H9 (cell line): ENCODE data around the gene FHIT. TPM values are rescaled to one million over a fixed set of nuclear protein-coding genes. Genes with fewer than 3 reads are reported as not detected.
"Not testable (repeated sequence)": the region's sequence is repeated elsewhere in the genome, so short reads cannot be mapped to it uniquely, and the experiment has no call there.

Experiments
- DNase-seq: peaks from one replicate; pipeline ENCODE4 v3.0.0-alpha.2; 2017
- H2AFZ ChIP-seq: one replicate; pipeline ENCODE4 v1.6.1; 2013; ENCODE audit warnings: mild to moderate bottlenecking, low read length, control low read depth, moderate library complexity
- H2AK5ac ChIP-seq: 2 replicates; pipeline ENCODE4 v1.6.1; 2013; ENCODE audit warnings: low read length, control low read depth, mixed read lengths; ENCODE audit not compliant: insufficient read length
- H2BK120ac ChIP-seq: one replicate; pipeline ENCODE4 v1.6.1; 2013; ENCODE audit warnings: low read depth, mild to moderate bottlenecking, low read length, control low read depth, inconsistent platforms; ENCODE audit not compliant: poor library complexity, severe bottlenecking
- H2BK12ac ChIP-seq: 2 replicates; pipeline ENCODE4 v1.6.1; 2013; ENCODE audit warnings: low read length, control low read depth, mixed read lengths, low read depth; ENCODE audit not compliant: insufficient read length
- H2BK15ac ChIP-seq: 2 replicates; pipeline ENCODE4 v1.6.1; 2013; ENCODE audit warnings: low read depth, low read length, control low read depth
- H2BK20ac ChIP-seq: one replicate; pipeline ENCODE4 v1.6.1; 2013; ENCODE audit warnings: low read depth, mild to moderate bottlenecking, low read length, control low read depth, inconsistent platforms; ENCODE audit not compliant: poor library complexity, severe bottlenecking
- H2BK5ac ChIP-seq: 2 replicates; pipeline ENCODE4 v1.6.1; 2013; ENCODE audit warnings: low read length, control low read depth, mixed read lengths; ENCODE audit not compliant: insufficient read length
- H3K14ac ChIP-seq: 2 replicates; pipeline ENCODE4 v1.6.1; 2013; ENCODE audit warnings: low read length, control low read depth; ENCODE audit not compliant: insufficient read depth
- H3K18ac ChIP-seq: 2 replicates; pipeline ENCODE4 v1.6.1; 2013; ENCODE audit warnings: low read depth, mild to moderate bottlenecking, mixed read lengths, low read length, control low read depth; ENCODE audit not compliant: insufficient read length
- H3K23ac ChIP-seq: 2 replicates; pipeline ENCODE4 v1.6.1; 2013; ENCODE audit warnings: low read length, control low read depth, mixed read lengths, low read depth; ENCODE audit not compliant: insufficient read length
- H3K23me2 ChIP-seq: 2 replicates; pipeline ENCODE4 v1.6.1; 2013; ENCODE audit warnings: low read depth, mild to moderate bottlenecking, mixed read lengths, low read length, control low read depth; ENCODE audit not compliant: insufficient read length, poor library complexity, severe bottlenecking
- H3K27ac ChIP-seq: 2 replicates; pipeline ENCODE4 v1.5.1; 2013; ENCODE audit warnings: low read length, control low read depth, mixed read lengths, low read depth; ENCODE audit not compliant: insufficient read length
- H3K27me3 ChIP-seq: 2 replicates; pipeline ENCODE4 v1.6.1; 2013; ENCODE audit warnings: low read length, control low read depth, inconsistent platforms; ENCODE audit not compliant: insufficient read depth
- H3K4ac ChIP-seq: 2 replicates; pipeline ENCODE4 v1.6.1; 2013; ENCODE audit warnings: low read depth, mild to moderate bottlenecking, control low read depth, inconsistent platforms, low read length, moderate library complexity
- H3K4me1 ChIP-seq: 2 replicates; pipeline ENCODE4 v1.6.1; 2013; ENCODE audit warnings: low read length, control low read depth, inconsistent platforms; ENCODE audit not compliant: insufficient read depth
- H3K4me2 ChIP-seq: 2 replicates; pipeline ENCODE4 v1.6.1; 2013; ENCODE audit warnings: low read length, control low read depth, mixed read lengths; ENCODE audit not compliant: insufficient read length, insufficient read depth
- H3K56ac ChIP-seq: 2 replicates; pipeline ENCODE4 v1.6.1; 2013; ENCODE audit warnings: low read depth, mild to moderate bottlenecking, mixed read lengths, low read length, control low read depth; ENCODE audit not compliant: insufficient read length
- H3K79me1 ChIP-seq: 2 replicates; pipeline ENCODE4 v1.6.1; 2013; ENCODE audit warnings: low read depth, mild to moderate bottlenecking, moderate library complexity, low read length, control low read depth, inconsistent platforms; ENCODE audit not compliant: insufficient read depth, poor library complexity, severe bottlenecking
- H3K79me2 ChIP-seq: 2 replicates; pipeline ENCODE4 v1.6.1; 2013; ENCODE audit warnings: low read length, control low read depth, inconsistent platforms; ENCODE audit not compliant: insufficient read depth
- H3K9ac ChIP-seq: 2 replicates; pipeline ENCODE4 v1.6.1; 2013; ENCODE audit warnings: low read length, control low read depth, mixed read lengths; ENCODE audit not compliant: insufficient read length; ENCODE audit errors: extremely low read depth
- H3K9me3 ChIP-seq: one replicate; pipeline ENCODE4 v1.6.1; 2013; ENCODE audit warnings: low read depth, low read length, inconsistent platforms; ENCODE audit not compliant: control insufficient read depth
- H3T11ph ChIP-seq: one replicate; pipeline ENCODE4 v1.6.1; 2013; ENCODE audit warnings: mild to moderate bottlenecking, low read length, control low read depth, inconsistent platforms
- H4K20me1 ChIP-seq: one replicate; pipeline ENCODE4 v1.6.1; 2013; ENCODE audit not compliant: control insufficient read depth, insufficient read length, insufficient read depth
- H4K5ac ChIP-seq: 2 replicates; pipeline ENCODE4 v1.6.1; 2013; ENCODE audit warnings: low read depth, mild to moderate bottlenecking, mixed read lengths, low read length, control low read depth; ENCODE audit not compliant: insufficient read length
- H4K8ac ChIP-seq: replicated peaks from 2 replicates; pipeline ENCODE4 v1.6.1; 2013; ENCODE audit warnings: low read length, control low read depth, mixed read lengths, low read depth; ENCODE audit not compliant: insufficient read length
- H4K91ac ChIP-seq: 2 replicates; pipeline ENCODE4 v1.6.1; 2013; ENCODE audit warnings: low read depth, mild to moderate bottlenecking, moderate library complexity, mixed read lengths, low read length, control low read depth; ENCODE audit not compliant: insufficient read length
- H3K27ac Mint-ChIP-seq, 3 experiments: 2 replicates in 2 of 3; 3 replicates in 1 of 3; pipeline ENCODE4 v1.8.0; 2020 to 2021; ENCODE audit warnings: mixed read lengths in 3 of 3, mild to moderate bottlenecking in 1 of 3, moderate library complexity in 1 of 3
- H3K27me3 Mint-ChIP-seq: 2 replicates; pipeline ENCODE4 v1.8.0; 2021; ENCODE audit warnings: low read depth, mild to moderate bottlenecking, moderate library complexity, mixed read lengths
- H3K36me3 Mint-ChIP-seq, 3 experiments: 2 replicates in 2 of 3; 3 replicates in 1 of 3; pipeline ENCODE4 v1.8.0; 2020 to 2021; ENCODE audit warnings: low read depth in 3 of 3, mixed read lengths in 3 of 3; ENCODE audit not compliant: insufficient read depth in 1 of 3
- H3K4me1 Mint-ChIP-seq, 2 experiments: 2 replicates each; pipeline ENCODE4 v1.8.0; 2020; ENCODE audit warnings: mixed read lengths in 2 of 2
- H3K4me3 Mint-ChIP-seq, 2 experiments: 2 replicates in 1 of 2; 3 replicates in 1 of 2; pipeline ENCODE4 v1.8.0; 2020 to 2021; ENCODE audit warnings: mild to moderate bottlenecking in 2 of 2, mixed read lengths in 2 of 2, moderate library complexity in 1 of 2
- H3K9me3 Mint-ChIP-seq, 2 experiments: 2 replicates in 1 of 2; 3 replicates in 1 of 2; pipeline ENCODE4 v1.8.0; 2020; ENCODE audit warnings: mild to moderate bottlenecking in 2 of 2, mixed read lengths in 2 of 2, moderate library complexity in 1 of 2
- CTCF ChIP-seq: fragments of 200-600 bp; sonication (generic); conservative IDR thresholded peaks from 3 replicates; pipeline ENCODE4 v1.8.0; 2021; ENCODE audit warnings: antibody characterized with exemption, mild to moderate bottlenecking
- WGBS: extraction: QIAGEN DNeasy Blood & Tissue Kit; methylation state at CpG from one replicate; pipeline ENCODE4 v1.1.7; 2013; ENCODE audit warnings: missing lambda C conversion rate, low lambda C conversion rate, mixed read lengths; ENCODE audit not compliant: insufficient read length; ENCODE audit errors: extremely low coverage; 5-methylcytosine and 5-hydroxymethylcytosine counted together
- total RNA-seq: library from RNA; stranded (reverse); gene quantifications from 2 replicates; pipeline ENCODE4 v1.2.1, GENCODE V29; 2021

FHIT gene
- total RNA-seq, 1 experiment from 2014 or later: 3.0 TPM

GRCh38 chr3:60890226-60890625, 361.0 kb downstream of the FHIT start:
- H4K5ac ChIP-seq: no peak overlapping the region
- Mint-ChIP-seq H3K27me3 (no peaks in the 10 kb centered on the region), H3K4me3 (no peak overlapping the region), H3K27ac (no peak overlapping the region), H3K9me3 (no peaks in the 10 kb centered on the region), H3K36me3 (peaks cover 0 to 11% (median 5%) of the 10 kb centered on the region in 3 experiments; a peak in 5 of 7 replicates), H3K4me1 (peaks cover 19 to 27% of the 10 kb centered on the region in 2 experiments)
- no peak overlapping the region for H2AK5ac ChIP-seq
- no peak overlapping the region for H3K23ac ChIP-seq
- no peak overlapping the region for H2BK20ac ChIP-seq
- no peak overlapping the region for H3K18ac ChIP-seq
- H2BK120ac ChIP-seq: no peak overlapping the region
- no peak overlapping the region for H3T11ph ChIP-seq
- no peak overlapping the region for H4K91ac ChIP-seq
- H3K9me3 ChIP-seq: no peaks in the 10 kb centered on the region
- no peaks in the 10 kb centered on the region for H4K20me1 ChIP-seq
- H3K56ac ChIP-seq: no peak overlapping the region
- no peak for TF ChIP-seq CTCF
- H2BK5ac ChIP-seq: no peak overlapping the region
- H3K4me1 ChIP-seq: no peaks in the 10 kb centered on the region
- H3K4ac ChIP-seq: no peak overlapping the region
- no peak overlapping the region for H2BK12ac ChIP-seq
- no peak overlapping the region for H3K4me2 ChIP-seq
- no peak overlapping the region for H3K27ac ChIP-seq
- H3K9ac ChIP-seq: no peak overlapping the region
- no peak overlapping the region for H3K14ac ChIP-seq
- no peak overlapping the region for H4K8ac ChIP-seq
- no peak overlapping the region for H2BK15ac ChIP-seq
- no peaks in the 10 kb centered on the region for H3K23me2 ChIP-seq
- H3K27me3 ChIP-seq: no peaks in the 10 kb centered on the region
- WGBS: no CpG with 5 or more reads among the region's 5 CpGs
- no peaks in the 10 kb centered on the region for H3K79me1 ChIP-seq
- no peaks in the 10 kb centered on the region for H3K79me2 ChIP-seq
- H2AFZ ChIP-seq: no peak overlapping the region
- no peak for DNase-seq

GRCh38 chr3:60888952-60889351, 362.3 kb downstream of the FHIT start:
- not testable (repeated sequence) for H3K4ac ChIP-seq, H3K27ac ChIP-seq, H3K9me3 ChIP-seq, H3K4me1 ChIP-seq, H2BK20ac ChIP-seq, H3K9ac ChIP-seq, H2BK12ac ChIP-seq, H2BK120ac ChIP-seq, H4K20me1 ChIP-seq, H4K8ac ChIP-seq, H3K27me3 Mint-ChIP-seq, H3K27me3 ChIP-seq, H3K4me2 ChIP-seq, H3K18ac ChIP-seq, H2AK5ac ChIP-seq, H2BK15ac ChIP-seq, H3K4me3 Mint-ChIP-seq, H4K5ac ChIP-seq, H3K23me2 ChIP-seq, H3K9me3 Mint-ChIP-seq, H4K91ac ChIP-seq, H2BK5ac ChIP-seq, H3K56ac ChIP-seq, DNase-seq, H3T11ph ChIP-seq, H3K79me2 ChIP-seq, H3K23ac ChIP-seq, H3K14ac ChIP-seq, H3K79me1 ChIP-seq, H2AFZ ChIP-seq
- 100% methylated on average over 4 of the region's 10 CpGs for WGBS
- Mint-ChIP-seq H3K4me1 (peaks cover 14 to 24% of the 10 kb centered on the region in 2 experiments), H3K27ac (peak overlapping the region in 1 of 3 experiments; percentile 3; a peak in 4 of 7 replicates), H3K36me3 (peaks cover 2 to 17% (median 7%) of the 10 kb centered on the region in 3 experiments; a peak in 6 of 7 replicates)
